ENCODE measurements around the gene ZNF462. TPM values are rescaled to one million over a fixed set of nuclear protein-coding genes. Genes with fewer than 3 reads are reported as not detected.

Gene ZNF462
- total and polyA plus RNA-seq, 2 experiments from 2014 or later, result 40.0 to 101 TPM

DNA sequence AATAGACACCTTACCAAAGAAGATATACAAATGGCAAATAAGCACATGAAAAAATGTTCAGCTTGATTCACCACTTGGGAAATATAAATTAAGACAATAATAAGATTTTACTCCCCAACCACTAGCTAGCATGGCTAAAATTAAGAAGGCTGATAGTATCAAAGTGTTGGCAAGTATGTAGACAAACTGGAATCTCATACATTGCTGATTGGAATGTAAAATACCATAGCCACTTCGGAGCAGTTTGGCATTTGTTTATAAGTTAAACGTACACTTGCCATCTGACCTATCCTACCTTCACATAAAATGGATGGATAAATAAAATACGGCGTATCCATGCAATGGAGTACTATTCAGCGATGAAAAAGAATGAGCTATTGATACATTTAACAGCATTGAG lies 129.2 kb downstream of the ZNF462 start (continued):
- TF ChIP-seq ETS1 (IDR thresholded peaks at IDR 0.05) (no peak), EZH2 (IDR thresholded peaks at IDR 0.05; ENCODE audit: low read depth, unreplicated experiment) (no peak), STAT1 (IDR thresholded peaks at IDR 0.05; ENCODE audit: unreplicated experiment) (no peak)

- no peak overlapping the region for H2AFZ ChIP-seq
- Mint-ChIP-seq H3K27me3 (ENCODE audit: insufficient read depth, low read depth, poor library complexity) (peaks cover 2% of the 10 kb centered on the region), H3K4me1 (no peaks in the 10 kb centered on the region; the same call in 2 of the 3 replicates), H3K4me3 (no peak overlapping the region), H3K36me3 (ENCODE audit: low read depth) (peaks cover 82% of the 10 kb centered on the region), H3K9me3 (no peaks in the 10 kb centered on the region), H3K27ac (no peak overlapping the region)
- H3F3A ChIP-seq (replicated peaks; ENCODE audit: low read depth), result no peaks in the 10 kb centered on the region
- TF ChIP-seq EZH2phosphoT487 (IDR thresholded peaks at IDR 0.05; ENCODE audit: unreplicated experiment) (no peak), NANOG (IDR thresholded peaks at IDR 0.05; ENCODE audit: borderline replicate concordance) (no peak), POLR2AphosphoS5 (IDR thresholded peaks at IDR 0.05; ENCODE audit: low read depth) (no peak)
- H3K36me3 ChIP-seq (ENCODE audit: insufficient read depth), result peaks cover 56% of the 10 kb centered on the region
- no peak for ATAC-seq
- H3K79me2 ChIP-seq (replicated peaks; ENCODE audit: insufficient read depth), result peaks cover 51% of the 10 kb centered on the region
- no peaks in the 10 kb centered on the region for H3K4me1 ChIP-seq (ENCODE audit: insufficient read depth)
- H3K27me3 ChIP-seq (ENCODE audit: insufficient read depth), result no peaks in the 10 kb centered on the region
- no peak for DNase-seq (ENCODE audit: low spot score)
- no peak overlapping the region for H3K27ac ChIP-seq (ENCODE audit: low read depth)
- no peaks in the 10 kb centered on the region; the same call in none of the 2 replicates for H4K20me1 ChIP-seq (replicated peaks; ENCODE audit: insufficient read depth)
- no peaks in the 10 kb centered on the region for H3K9me2 ChIP-seq (ENCODE audit: insufficient read depth)
- no peak overlapping the region for H3K4me2 ChIP-seq
- H3K4me3 ChIP-seq, result no peak overlapping the region
Measured at GRCh38 chr9:106993603-106994002, 130.6 kb downstream of the ZNF462 start.

DNA sequence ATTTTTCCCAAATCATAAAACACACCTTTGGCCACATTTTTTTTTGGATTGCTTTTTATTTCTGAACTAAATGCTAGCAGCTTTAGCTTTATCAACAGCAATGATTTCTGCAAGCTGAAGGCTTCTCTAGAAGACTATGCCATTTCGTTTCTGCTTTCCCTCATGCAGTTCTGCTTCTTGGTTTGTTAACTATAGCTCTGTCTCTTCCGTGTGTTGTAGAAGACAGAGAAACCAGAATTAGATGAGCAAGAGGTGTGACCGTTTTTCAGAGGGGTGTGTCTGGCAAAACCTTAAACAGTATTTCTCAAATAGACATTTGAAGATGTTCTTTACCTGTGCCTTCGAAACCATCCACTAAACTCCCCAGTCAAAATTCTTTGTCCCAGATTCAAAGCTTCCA lies 131.5 kb downstream of the ZNF462 start:
- H3K27ac ChIP-seq (ENCODE audit: low read depth), result no peak overlapping the region
- H2AFZ ChIP-seq, result no peak overlapping the region
- H3K4me1 ChIP-seq (ENCODE audit: insufficient read depth), result no peaks in the 10 kb centered on the region
- no peaks in the 10 kb centered on the region for H3F3A ChIP-seq (replicated peaks; ENCODE audit: low read depth)
- H3K9me3 Mint-ChIP-seq, result no peaks in the 10 kb centered on the region
- ATAC-seq (no peak), DNase-seq (ENCODE audit: low spot score) (no peak)
- H3K4me3 Mint-ChIP-seq, result no peak overlapping the region
- H3K79me2 ChIP-seq (replicated peaks; ENCODE audit: insufficient read depth), result peaks cover 42% of the 10 kb centered on the region
- no peaks in the 10 kb centered on the region for H3K9me2 ChIP-seq (ENCODE audit: insufficient read depth)
- H3K36me3 Mint-ChIP-seq (ENCODE audit: low read depth), result peaks cover 81% of the 10 kb centered on the region
- peaks cover 2% of the 10 kb centered on the region for H3K27me3 Mint-ChIP-seq (ENCODE audit: insufficient read depth, low read depth, poor library complexity)
- H3K4me1 Mint-ChIP-seq, result no peaks in the 10 kb centered on the region
- no peak overlapping the region for H3K4me2 ChIP-seq
- no peaks in the 10 kb centered on the region for H3K27me3 ChIP-seq (ENCODE audit: insufficient read depth)
- H4K20me1 ChIP-seq (replicated peaks; ENCODE audit: insufficient read depth), result no peaks in the 10 kb centered on the region; the same call in none of the 2 replicates
- peaks cover 56% of the 10 kb centered on the region for H3K36me3 ChIP-seq (ENCODE audit: insufficient read depth)
- no peak overlapping the region for H3K27ac Mint-ChIP-seq
- H3K4me3 ChIP-seq, result no peak overlapping the region
- TF ChIP-seq POLR2AphosphoS5 (IDR thresholded peaks at IDR 0.05; ENCODE audit: low read depth), result no peak
- no peak for TF ChIP-seq EZH2 (IDR thresholded peaks at IDR 0.05; ENCODE audit: low read depth, unreplicated experiment)
- TF ChIP-seq CREB1 (CRISPR knock-in tag; IDR thresholded peaks at IDR 0.05; ENCODE audit: low read depth), result no peak
- no peak for TF ChIP-seq ETS1 (IDR thresholded peaks at IDR 0.05)
- TF ChIP-seq, protein P1, sequence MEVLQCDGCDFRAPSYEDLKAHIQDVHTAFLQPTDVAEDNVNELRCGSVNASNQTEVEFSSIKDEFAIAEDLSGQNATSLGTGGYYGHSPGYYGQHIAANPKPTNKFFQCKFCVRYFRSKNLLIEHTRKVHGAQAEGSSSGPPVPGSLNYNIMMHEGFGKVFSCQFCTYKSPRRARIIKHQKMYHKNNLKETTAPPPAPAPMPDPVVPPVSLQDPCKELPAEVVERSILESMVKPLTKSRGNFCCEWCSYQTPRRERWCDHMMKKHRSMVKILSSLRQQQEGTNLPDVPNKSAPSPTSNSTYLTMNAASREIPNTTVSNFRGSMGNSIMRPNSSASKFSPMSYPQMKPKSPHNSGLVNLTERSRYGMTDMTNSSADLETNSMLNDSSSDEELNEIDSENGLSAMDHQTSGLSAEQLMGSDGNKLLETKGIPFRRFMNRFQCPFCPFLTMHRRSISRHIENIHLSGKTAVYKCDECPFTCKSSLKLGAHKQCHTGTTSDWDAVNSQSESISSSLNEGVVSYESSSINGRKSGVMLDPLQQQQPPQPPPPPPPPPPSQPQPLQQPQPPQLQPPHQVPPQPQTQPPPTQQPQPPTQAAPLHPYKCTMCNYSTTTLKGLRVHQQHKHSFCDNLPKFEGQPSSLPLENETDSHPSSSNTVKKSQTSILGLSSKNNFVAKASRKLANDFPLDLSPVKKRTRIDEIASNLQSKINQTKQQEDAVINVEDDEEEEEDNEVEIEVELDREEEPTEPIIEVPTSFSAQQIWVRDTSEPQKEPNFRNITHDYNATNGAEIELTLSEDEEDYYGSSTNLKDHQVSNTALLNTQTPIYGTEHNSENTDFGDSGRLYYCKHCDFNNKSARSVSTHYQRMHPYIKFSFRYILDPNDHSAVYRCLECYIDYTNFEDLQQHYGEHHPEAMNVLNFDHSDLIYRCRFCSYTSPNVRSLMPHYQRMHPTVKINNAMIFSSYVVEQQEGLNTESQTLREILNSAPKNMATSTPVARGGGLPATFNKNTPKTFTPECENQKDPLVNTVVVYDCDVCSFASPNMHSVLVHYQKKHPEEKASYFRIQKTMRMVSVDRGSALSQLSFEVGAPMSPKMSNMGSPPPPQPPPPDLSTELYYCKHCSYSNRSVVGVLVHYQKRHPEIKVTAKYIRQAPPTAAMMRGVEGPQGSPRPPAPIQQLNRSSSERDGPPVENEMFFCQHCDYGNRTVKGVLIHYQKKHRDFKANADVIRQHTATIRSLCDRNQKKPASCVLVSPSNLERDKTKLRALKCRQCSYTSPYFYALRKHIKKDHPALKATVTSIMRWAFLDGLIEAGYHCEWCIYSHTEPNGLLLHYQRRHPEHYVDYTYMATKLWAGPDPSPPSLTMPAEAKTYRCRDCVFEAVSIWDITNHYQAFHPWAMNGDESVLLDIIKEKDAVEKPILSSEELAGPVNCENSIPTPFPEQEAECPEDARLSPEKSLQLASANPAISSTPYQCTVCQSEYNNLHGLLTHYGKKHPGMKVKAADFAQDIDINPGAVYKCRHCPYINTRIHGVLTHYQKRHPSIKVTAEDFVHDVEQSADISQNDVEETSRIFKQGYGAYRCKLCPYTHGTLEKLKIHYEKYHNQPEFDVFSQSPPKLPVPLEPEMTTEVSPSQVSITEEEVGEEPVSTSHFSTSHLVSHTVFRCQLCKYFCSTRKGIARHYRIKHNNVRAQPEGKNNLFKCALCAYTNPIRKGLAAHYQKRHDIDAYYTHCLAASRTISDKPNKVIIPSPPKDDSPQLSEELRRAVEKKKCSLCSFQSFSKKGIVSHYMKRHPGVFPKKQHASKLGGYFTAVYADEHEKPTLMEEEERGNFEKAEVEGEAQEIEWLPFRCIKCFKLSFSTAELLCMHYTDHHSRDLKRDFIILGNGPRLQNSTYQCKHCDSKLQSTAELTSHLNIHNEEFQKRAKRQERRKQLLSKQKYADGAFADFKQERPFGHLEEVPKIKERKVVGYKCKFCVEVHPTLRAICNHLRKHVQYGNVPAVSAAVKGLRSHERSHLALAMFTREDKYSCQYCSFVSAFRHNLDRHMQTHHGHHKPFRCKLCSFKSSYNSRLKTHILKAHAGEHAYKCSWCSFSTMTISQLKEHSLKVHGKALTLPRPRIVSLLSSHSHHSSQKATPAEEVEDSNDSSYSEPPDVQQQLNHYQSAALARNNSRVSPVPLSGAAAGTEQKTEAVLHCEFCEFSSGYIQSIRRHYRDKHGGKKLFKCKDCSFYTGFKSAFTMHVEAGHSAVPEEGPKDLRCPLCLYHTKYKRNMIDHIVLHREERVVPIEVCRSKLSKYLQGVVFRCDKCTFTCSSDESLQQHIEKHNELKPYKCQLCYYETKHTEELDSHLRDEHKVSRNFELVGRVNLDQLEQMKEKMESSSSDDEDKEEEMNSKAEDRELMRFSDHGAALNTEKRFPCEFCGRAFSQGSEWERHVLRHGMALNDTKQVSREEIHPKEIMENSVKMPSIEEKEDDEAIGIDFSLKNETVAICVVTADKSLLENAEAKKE (CRISPR knock-in tag; IDR thresholded peaks at IDR 0.05), result no peak
